ENCODE measurements around the gene IFITM2. TPM values are rescaled to one million over a fixed set of nuclear protein-coding genes. Genes with fewer than 3 reads are reported as not detected.
A peak's percentile ranks its signal among the peaks of the same experiment; 100 is the strongest.
"Not testable (repeated sequence)": the region's sequence is repeated elsewhere in the genome, so short reads cannot be mapped to it uniquely, and the experiment has no call there.

The IFITM2 gene
- total RNA-seq, 1 donor from 2014 or later: 253 TPM

DNA sequence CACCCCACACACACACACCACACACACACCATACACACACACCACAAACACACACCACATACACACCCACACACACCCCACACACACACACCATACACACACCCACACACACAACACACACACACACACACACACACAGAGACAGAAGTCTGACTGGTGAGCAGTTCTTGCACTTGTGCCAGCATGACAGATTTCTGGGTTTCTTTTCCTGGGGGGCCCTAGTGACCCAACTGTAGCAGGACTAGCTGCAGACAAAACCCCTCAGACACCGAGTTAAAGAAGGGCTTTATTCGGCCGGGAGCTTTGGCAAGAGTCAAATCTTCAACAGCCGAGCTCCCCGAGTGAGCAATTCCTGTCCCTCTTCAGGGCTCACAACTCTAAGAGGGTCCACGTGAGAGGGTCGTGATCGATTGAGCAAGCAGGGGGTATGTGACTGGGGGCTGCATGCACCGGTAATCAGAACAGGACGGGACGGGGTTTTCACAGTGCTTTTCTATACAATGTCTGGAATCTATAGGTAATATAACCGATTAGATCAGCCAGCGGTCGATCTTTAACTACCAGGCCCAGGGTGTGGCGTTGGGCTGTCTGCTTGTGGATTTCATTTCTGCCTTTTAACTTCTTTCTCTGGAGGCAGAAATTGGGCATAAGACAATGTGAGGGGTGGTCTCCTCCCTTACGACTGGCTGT, 42.6 kb downstream of the IFITM2 start:
- intact Hi-C loops (cut with DNase I); DNase-seq (ENCODE audit: missing footprints); ATAC-seq: not testable (repeated sequence)

GRCh38 chr11:350723-351255, 43.2 kb downstream of the IFITM2 start:
- intact Hi-C loops (cut with DNase I): no loop called here
- no peak for ATAC-seq
- no peak for DNase-seq (ENCODE audit: missing footprints)

- ATAC-seq: no peak
- intact Hi-C loops (cut with DNase I): no loop called here
- no peak for DNase-seq (ENCODE audit: missing footprints)
Observed at GRCh38 chr11:351411-351810, 43.8 kb downstream of the IFITM2 start.

DNA sequence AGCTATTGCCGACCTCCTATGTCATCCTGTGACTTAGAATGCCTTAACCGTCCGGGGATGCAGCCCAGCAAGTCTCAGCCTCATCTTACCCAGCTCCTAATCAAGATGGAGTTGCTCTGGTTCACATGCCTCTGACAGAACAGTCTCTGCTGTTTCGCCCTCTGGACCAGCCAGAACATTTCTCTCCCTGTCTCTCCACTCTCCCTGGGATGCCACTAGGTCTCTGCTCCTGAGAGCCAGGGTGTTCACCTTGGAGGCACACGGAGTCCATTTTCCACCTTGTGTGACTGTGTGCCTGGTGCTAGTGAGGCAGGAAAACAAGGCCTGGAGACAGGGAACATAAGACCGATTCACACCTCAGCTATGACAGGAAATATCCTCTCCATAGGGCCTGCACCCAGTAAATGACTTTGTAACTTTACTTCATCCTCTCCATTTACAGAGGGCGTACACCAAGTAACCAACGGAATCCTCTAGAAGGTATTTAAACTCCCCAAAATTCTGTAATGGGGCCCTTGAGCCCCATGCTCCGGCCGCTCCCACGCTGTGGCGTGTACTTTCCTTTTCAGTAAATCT, 44.9 kb downstream of the IFITM2 start:
- no peak for DNase-seq (ENCODE audit: missing footprints)
- intact Hi-C loops (cut with DNase I): no loop called here
- no peak for ATAC-seq

- intact Hi-C loops (cut with DNase I): no loop called here
- peak; percentile 87 for DNase-seq (ENCODE audit: missing footprints)
- ATAC-seq: peak; percentile 69
Observed at GRCh38 chr11:353179-353873, 45.7 kb downstream of the IFITM2 start.

- ATAC-seq (peak; percentile 88), DNase-seq (ENCODE audit: missing footprints) (peak; percentile 97)
- intact Hi-C loops (cut with DNase I): loop anchor here (1.0 to 5.0 kb wide), 3 partner anchors 29 to 119 kb away; partner anchors contain the start of genes PSMD13 and SIRT3
Observed at GRCh38 chr11:355581-356458, 48.2 kb downstream of the IFITM2 start.

DNA sequence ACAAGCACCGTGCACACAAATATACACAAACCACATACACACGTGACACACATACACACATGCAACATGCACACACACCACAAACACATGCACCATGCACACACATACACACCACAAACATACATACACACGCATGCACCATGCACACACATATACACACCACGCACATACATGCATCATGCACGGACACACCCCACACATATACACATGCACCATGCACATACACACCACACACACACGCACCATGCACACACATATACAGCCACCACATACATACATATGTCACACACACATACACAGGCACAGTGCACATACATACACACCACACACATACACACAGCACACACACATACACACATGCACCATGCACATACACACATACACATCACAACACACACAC, 49.0 kb downstream of the IFITM2 start:
- intact Hi-C loops (cut with DNase I): loop anchor here (5.0 kb wide), 1 partner anchor 119 kb away; the partner anchor contains the start of genes PSMD13 and SIRT3
- ATAC-seq (no peak), DNase-seq (ENCODE audit: missing footprints) (no peak)

- DNase-seq (ENCODE audit: missing footprints) (no peak), ATAC-seq (no peak)
- intact Hi-C loops (cut with DNase I): loop anchor here (5.0 kb wide), 1 partner anchor 120 kb away; the partner anchor contains the start of genes PSMD13 and SIRT3
Observed at GRCh38 chr11:357582-357981, 50.0 kb downstream of the IFITM2 start.

DNA sequence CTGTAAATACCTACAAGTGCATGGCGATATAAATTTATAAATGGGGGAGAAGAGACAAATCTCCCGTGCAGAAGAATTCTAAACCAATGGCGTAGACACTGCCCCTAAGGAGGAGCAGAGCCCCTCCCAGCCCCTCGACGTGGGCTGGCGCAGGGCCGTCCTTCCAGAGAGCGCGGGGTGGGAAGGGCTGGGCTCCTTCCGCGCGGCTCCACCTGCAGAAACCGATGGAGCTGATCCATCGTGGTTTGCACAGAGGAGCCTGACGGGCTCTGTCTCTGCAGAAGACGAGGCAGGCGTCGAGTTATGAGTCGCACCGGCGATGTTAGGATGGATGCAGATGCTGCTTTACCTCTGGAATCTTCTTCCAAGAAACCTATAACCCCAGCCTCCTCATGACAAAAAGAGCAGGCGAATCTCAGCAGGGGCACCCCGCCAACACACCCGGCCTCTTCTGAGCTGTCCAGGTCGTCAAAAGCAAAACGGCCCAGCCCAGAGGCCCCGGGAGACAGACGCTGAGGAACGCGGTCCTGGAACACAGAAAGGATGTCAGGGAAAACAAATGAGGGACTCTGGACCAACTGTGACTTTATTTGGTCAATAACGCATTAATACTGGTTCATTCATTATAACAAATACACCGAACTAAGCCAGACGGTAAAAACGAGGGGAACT, 50.6 kb downstream of the IFITM2 start:
- intact Hi-C loops (cut with DNase I): loop anchor here (5.0 kb wide), 1 partner anchor 121 kb away; the partner anchor contains the start of genes PSMD13 and SIRT3
- DNase-seq (ENCODE audit: missing footprints) (no peak), ATAC-seq (no peak)

Other genes starting within 250 kb of the IFITM2 start
- gene SCGB1C1, start 114.7 kb upstream of the IFITM2 start, total RNA-seq: not detected
- 19.4 TPM for gene BET1L, start 100.4 kb upstream of the IFITM2 start, total RNA-seq
- gene RIC8A, start 100.1 kb upstream of the IFITM2 start, total RNA-seq: 52.3 TPM
- gene SIRT3, start 71.5 kb upstream of the IFITM2 start, total RNA-seq: 39.7 TPM
- gene PSMD13, start 70.8 kb upstream of the IFITM2 start, total RNA-seq: 91.7 TPM
- 0.14 TPM for gene NLRP6, start 29.4 kb upstream of the IFITM2 start, total RNA-seq
- gene PGGHG, start 18.7 kb upstream of the IFITM2 start, total RNA-seq: 10.0 TPM
- not detected for gene IFITM5, start 8.3 kb upstream of the IFITM2 start, total RNA-seq
- gene IFITM1, start 6.2 kb downstream of the IFITM2 start, total RNA-seq: 125 TPM
- gene IFITM3, start 13.0 kb downstream of the IFITM2 start, total RNA-seq: 401 TPM
- gene B4GALNT4, start 61.7 kb downstream of the IFITM2 start, total RNA-seq: 0.54 TPM
- gene PKP3, start 86.4 kb downstream of the IFITM2 start, total RNA-seq: 0.32 TPM
- 50.0 TPM for gene SIGIRR, start 107.2 kb downstream of the IFITM2 start, total RNA-seq
- 0.41 TPM for gene ANO9, start 134.2 kb downstream of the IFITM2 start, total RNA-seq
- gene PTDSS2, start 142.5 kb downstream of the IFITM2 start, total RNA-seq: 27.8 TPM
- gene RNH1, start 199.4 kb downstream of the IFITM2 start, total RNA-seq: 190 TPM
- gene HRAS, start 227.8 kb downstream of the IFITM2 start, total RNA-seq: 57.5 TPM
- 0.16 TPM for gene LRRC56, start 229.7 kb downstream of the IFITM2 start, total RNA-seq